DMS53 treated with DMSO at 0.1 percent for 48 hours (cell line): Measurements from ENCODE around the gene ACADL.

Experiments used
- DNase-seq: peaks from one replicate; lab custom pipeline; 2025; ENCODE audit not compliant: unreplicated experiment; lab: John Stamatoyannopoulos, UW

The ACADL gene

DNA sequence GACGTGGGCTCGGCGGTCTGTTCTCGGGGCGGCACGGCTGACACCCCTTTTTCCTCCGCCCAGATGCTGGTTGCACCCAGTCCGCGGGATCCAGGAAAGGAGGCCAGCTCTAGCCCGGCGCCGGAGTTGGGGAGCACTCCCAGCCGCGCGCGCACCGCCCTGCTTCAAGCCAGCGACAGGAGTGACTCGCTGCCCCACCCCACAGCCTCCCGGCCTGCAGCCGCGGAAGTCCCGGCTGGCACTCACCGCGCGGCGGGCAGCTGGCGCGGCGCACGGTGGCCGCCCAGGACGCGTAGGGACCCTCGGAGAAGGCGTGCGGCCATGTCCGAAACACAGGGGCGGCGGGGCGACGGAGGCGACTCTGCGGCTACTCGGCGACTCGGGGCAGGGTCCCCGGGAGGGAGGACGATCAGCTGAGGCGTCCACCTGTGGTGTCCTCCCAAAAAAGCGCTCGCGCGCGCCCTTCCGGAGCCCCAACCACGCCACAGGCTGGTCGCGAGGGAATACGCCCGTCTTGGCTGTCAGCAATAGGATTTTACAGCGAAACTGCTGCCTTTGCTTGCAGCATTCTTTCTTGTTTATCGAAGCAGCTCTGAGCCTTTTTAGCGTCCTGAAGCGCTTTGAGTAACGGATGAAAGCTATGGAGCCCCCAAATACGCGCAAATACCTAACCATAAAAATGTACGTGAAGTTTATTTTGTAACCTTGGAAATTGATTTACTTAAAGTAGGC, at the start of gene ACADL:
TSS of gene ACADL (minus strand) at position 507 of the 732 bp plus-strand sequence. CDS start at position 323, 184 bp downstream.
- DNase-seq, result peak; percentile 14

DNA sequence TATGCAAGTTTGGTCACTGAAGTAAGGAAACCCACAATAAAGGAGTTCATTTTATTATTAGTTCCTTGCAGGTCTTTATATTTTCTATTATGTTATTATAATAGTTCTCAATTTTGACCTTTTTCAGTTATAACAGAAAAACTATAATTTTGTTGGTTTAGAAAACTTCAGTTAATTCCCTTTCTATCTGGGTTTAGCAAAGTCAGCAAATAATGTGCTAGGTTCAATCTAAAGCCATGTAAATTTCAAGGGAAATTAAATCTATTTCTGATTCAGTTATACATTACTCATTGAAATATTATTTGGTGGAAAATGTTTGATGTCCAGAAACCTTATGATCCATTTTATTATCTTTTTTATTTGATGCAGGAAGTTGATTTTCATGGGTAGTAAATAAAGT, 46.1 kb upstream of the ACADL start:
- DNase-seq, result no peak

DNA sequence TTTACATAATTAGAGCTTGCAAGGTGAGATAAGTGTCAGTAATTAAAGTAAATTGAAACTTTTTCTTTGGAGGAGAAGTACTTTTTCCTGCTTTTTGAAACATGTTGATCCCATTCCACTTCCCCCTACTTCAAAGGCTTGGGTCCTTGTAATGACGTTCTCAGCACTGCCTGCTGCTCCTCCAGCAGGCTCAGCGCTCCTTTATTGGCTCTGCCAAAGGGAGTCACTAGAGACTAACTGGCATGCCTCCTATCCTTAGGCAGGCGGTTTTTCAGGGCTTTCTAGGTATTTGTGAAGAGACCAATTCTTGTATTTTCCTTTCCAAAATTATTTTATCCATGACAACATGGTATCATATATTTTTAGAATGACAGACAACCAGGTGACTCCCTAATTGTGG, 43.9 kb upstream of the ACADL start:
- DNase-seq, result no peak

DNA sequence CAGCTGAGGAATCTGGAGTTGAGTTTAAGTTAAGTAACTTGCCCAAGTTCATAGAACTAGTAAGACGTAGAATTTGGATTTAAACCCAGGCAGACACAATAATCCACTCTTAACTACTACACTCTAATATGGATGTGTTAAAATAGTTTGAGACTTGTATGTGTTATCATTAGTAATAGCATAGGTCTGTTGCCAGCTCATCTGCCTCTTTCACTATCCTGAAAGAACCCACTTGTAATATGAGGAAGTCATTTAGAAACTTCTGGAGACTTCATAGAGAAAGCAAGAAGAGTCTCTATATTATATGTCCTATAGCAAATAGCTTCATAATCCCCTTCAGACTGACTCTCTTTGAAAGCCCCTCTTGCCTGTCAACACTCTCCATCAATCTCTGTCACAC, 43.0 kb upstream of the ACADL start:
- DNase-seq, result no peak

GRCh38 chr2:210267698-210268097, 42.5 kb upstream of the ACADL start:
- DNase-seq, result no peak

- DNase-seq, result no peak
Measured at GRCh38 chr2:210264282-210264681, 39.0 kb upstream of the ACADL start.

GRCh38 chr2:210263841-210264240, 38.6 kb upstream of the ACADL start:
- no peak for DNase-seq

- DNase-seq, result no peak
Measured at GRCh38 chr2:210262036-210262435, 36.8 kb upstream of the ACADL start.

GRCh38 chr2:210259687-210260086, 34.4 kb upstream of the ACADL start:
- DNase-seq, result no peak

- no peak for DNase-seq
Measured at GRCh38 chr2:210252699-210253606, 27.7 kb upstream of the ACADL start.

DNA sequence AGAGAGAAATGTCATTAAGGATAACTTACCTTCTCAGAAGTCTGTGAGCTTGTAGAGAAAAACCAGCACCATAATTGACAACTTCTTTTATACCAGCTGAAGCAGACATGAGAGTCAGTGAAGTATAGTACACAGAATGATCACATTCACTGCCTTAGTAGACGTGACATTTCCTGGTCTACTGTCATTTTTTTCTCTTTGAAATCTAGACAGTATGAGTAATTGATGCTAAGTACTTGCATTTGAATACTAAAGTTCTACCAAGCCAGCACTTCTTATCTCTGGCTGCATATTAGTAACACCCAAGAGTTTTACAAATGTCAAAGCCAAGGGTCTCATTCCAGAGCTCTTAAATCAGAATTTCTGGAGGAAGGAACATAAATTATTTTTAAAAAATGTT, 25.4 kb upstream of the ACADL start:
- no peak for DNase-seq

- no peak for DNase-seq
Measured at GRCh38 chr2:210233487-210233886, 8.2 kb upstream of the ACADL start.

DNA sequence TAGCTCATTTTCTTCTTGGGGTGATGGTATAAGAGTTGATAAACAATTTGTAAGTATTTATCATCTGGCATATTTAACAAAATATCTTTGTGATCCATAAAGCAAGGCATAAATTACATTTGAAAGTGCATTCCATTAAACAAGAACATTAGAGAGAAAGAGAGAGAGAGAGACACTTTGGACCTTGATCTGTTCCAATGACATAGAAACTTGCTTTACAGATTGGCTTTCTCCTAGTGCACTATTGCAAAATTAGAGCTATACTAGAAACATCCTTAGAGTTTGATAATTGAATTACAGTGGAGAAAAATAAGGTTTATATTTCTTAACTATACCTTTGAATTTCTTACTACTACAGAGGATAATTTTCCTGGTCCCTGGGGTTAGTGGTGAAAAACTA, 5.7 kb upstream of the ACADL start:
- no peak for DNase-seq

DNA sequence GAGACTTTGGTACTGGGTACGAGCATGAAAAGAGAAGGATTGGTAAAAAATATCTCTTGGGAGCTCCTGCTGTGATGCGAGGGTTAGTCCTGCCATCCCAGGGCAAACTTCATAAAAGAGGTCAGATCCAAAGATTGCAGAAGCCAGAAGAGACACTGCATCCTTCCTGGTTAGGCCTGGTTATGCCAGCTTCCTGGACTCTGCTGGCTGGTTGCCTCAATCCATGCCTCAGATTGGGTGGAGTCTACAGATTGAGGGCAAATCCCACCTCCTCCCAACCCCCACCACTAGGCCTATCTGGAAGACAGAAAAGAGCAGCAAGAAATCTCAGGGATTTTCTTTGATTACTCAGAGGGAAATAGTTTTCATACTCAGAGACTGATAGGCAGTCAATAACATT, 5.3 kb upstream of the ACADL start:
- no peak for DNase-seq

DNA sequence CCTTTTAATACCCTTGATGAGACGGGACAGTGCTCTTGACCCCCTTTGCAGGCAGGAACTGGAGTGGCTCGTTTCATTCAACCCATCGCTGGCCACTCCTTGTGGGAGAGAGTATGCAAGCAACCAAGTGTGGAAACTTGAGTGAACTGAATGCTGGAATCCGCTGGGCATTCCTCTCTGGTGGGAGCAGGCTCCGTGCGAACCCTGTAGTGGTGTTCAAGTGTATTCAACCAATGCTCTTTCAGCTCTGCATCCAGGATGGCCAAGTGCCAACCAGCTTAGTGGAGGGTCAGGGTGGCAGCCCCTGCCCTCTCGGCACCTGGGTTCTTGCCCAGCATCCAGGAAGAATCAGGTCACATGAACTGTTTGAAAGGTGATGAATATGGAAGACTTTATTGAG, 3.3 kb upstream of the ACADL start:
- no peak for DNase-seq

DNA sequence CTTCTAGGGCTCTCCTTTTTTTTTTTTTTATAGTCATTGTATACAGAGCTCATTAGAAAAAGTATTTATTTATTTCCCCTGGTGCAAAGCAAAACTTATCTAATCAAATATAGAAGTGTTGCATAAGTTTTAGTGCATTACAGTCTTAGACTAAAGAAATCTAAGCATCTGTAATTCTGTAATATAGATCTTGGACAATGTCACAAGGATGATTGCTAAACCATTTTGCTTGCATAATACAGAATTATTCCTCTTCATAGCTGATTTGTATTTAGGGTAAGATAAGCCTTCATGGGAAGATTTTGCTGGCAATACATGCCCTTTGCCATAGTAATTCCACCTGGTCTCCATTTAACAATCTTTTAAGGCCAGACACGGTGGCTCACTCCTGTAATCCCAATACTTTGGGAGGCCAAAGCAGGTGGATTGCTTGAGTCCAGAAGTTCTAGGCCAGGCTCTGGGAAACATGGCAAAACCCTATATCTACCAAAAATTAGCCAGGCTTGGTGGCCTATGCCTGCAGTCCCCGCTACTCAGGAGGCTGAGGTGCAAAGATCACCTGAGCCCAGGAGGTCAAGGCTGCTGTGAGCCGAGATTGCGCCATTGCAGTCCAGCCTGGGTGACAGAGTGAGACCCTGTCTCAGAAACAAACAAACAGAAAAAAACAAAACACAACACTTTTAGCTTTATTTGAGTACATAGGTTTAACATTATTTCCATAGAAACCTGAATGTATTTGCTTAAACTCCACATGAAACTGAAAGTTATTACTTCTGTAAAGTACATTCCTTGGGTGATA, 2.2 kb upstream of the ACADL start:
- no peak for DNase-seq

DNA sequence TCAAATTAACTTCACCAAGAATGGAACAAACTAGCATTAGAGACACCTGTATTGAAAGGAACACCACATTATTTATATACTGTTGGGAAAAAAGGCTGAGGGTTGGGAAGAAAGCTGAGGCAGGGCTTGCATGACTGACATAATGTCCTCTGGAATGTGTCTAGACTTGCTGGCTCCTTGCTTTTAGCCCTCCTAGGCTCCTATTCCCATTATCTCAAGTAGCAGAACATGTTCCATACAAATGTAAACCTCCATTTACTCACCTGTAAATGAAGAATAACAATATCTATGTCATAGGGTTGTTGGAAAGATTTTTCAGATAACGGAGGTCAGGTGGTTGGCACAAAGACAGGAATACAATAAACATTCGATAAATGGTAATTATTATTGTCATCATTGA, 976 bp upstream of the ACADL start:
- no peak for DNase-seq

GRCh38 chr2:210224591-210224940, 681 bp downstream of the ACADL start:
- no peak for DNase-seq

DNA sequence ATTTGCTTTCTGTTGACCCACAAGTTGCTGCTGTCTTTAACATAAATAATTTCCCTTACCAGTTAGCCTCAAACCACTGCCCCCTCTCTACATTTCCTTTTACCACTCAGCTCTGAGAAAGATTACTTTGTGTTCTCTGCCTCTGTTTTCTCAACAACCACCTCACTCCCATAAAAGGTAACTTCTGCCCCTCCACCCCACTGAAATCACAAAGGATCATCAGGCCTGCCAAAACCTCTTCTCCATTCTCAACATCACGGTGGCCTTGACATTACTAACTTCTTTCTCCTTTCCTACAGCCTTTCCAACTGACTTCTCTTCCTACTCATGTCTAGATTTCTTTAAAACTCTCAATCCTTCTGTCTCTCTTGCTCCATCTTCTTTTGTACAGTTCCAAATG, 10.1 kb downstream of the ACADL start:
- DNase-seq, result no peak

- DNase-seq, result no peak
Measured at GRCh38 chr2:210210185-210210584, 15.1 kb downstream of the ACADL start.

GRCh38 chr2:210207929-210208328, 17.3 kb downstream of the ACADL start:
- peak; percentile 35 for DNase-seq

DNA sequence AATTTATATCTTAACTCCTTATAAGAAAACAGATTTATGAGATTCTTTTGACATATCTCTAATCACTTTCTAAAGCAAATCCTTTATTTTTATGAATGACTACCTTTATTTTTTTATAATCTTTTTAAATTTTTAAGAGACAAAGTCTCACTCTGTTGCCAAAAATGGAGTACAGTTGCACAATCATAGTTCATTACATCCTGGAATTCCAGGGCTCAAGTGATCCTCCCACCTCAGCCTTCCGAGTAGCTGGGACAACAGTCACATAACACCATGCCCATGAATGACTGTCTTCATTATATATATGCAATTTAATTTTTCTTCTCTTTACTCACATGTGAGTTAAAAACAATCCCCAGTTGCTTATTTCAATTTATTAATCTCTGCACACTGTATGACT, 21.7 kb downstream of the ACADL start:
- DNase-seq, result no peak
